ENCODE measurements around the gene CRHR1.

GRCh38 chr17:45851873-45852272 lies 67.8 kb downstream of the CRHR1 start:
- TF ChIP-seq, protein P1, sequence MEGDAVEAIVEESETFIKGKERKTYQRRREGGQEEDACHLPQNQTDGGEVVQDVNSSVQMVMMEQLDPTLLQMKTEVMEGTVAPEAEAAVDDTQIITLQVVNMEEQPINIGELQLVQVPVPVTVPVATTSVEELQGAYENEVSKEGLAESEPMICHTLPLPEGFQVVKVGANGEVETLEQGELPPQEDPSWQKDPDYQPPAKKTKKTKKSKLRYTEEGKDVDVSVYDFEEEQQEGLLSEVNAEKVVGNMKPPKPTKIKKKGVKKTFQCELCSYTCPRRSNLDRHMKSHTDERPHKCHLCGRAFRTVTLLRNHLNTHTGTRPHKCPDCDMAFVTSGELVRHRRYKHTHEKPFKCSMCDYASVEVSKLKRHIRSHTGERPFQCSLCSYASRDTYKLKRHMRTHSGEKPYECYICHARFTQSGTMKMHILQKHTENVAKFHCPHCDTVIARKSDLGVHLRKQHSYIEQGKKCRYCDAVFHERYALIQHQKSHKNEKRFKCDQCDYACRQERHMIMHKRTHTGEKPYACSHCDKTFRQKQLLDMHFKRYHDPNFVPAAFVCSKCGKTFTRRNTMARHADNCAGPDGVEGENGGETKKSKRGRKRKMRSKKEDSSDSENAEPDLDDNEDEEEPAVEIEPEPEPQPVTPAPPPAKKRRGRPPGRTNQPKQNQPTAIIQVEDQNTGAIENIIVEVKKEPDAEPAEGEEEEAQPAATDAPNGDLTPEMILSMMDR (conservative IDR thresholded peaks at IDR 0.05 in 1 of 2, IDR thresholded peaks at IDR 0.05 in 1 of 2; ENCODE audit: extremely low read depth in 1 of 2, insufficient read depth in 1 of 2, low read depth in 1 of 2, low read length in 2 of 2) = no peak
- TF ChIP-seq EZH2 (IDR thresholded peaks at IDR 0.05; ENCODE audit: borderline replicate concordance, low read length) = no peak

All from mammary epithelial cell (primary cell).